ENCODE measurements around the gene UVSSA.

DNA sequence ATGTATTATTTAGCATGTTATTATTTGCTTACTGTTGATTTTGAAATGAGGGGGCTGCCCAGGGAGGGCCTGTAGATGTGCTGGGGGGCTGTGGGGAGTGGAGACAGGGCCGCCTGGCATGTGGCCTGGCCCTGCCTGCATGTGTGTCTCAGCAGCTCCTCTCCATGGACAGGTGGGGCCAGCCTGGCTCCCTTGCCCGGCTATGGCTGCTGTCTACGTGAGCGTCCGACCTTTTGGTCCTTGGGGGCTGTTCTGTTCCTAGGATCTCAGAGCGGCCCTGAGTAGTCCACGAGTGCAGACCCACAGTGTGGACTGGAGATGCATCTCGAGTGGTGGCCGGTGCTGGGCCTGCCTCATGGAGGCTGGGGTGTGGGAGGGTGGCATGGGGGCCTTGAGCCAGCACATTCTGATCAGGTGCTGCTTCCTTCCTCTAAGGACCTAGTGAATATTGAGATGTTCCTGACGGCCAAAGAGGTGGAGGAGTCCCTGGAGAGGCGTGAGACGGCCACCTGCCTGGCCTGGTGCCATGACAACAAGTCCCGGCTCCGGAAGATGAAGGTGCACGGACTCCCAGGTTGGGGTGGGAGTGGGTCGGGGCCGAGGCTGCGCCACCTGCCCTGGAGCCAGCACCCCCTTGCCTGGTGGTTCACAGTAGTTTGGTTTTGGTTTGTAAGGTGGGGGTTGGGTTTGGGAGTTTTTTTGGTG is 24.9 kb upstream of the UVSSA start:
- TF ChIP-seq, protein P1, sequence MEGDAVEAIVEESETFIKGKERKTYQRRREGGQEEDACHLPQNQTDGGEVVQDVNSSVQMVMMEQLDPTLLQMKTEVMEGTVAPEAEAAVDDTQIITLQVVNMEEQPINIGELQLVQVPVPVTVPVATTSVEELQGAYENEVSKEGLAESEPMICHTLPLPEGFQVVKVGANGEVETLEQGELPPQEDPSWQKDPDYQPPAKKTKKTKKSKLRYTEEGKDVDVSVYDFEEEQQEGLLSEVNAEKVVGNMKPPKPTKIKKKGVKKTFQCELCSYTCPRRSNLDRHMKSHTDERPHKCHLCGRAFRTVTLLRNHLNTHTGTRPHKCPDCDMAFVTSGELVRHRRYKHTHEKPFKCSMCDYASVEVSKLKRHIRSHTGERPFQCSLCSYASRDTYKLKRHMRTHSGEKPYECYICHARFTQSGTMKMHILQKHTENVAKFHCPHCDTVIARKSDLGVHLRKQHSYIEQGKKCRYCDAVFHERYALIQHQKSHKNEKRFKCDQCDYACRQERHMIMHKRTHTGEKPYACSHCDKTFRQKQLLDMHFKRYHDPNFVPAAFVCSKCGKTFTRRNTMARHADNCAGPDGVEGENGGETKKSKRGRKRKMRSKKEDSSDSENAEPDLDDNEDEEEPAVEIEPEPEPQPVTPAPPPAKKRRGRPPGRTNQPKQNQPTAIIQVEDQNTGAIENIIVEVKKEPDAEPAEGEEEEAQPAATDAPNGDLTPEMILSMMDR (IDR thresholded peaks at IDR 0.05), result no peak
- TF ChIP-seq POLR2A (IDR thresholded peaks at IDR 0.05) (no peak), POLR2AphosphoS5 (IDR thresholded peaks at IDR 0.05) (no peak)

Measured in sigmoid colon (tissue), 4 donors.